Stimulated activated CD4-positive, alpha-beta T cell treated with anti-CD3 and anti-CD28 coated beads, Interleukin-1b, Interleukin-23, amount 100 ng/mL, for 24 hours (primary cell): ENCODE results near the gene YTHDF2.
"Not testable (repeated sequence)": the region's sequence is repeated elsewhere in the genome, so short reads cannot be mapped to it uniquely, and the experiment has no call there.

ENCODE experiments used
- DNase-seq, 4 experiments: peaks; one replicate each; pipeline ENCODE4 v3.0.0-alpha.2; 2020; ENCODE audit warnings: low read depth in 4 of 4, low spot score in 1 of 4

The YTHDF2 gene

DNA sequence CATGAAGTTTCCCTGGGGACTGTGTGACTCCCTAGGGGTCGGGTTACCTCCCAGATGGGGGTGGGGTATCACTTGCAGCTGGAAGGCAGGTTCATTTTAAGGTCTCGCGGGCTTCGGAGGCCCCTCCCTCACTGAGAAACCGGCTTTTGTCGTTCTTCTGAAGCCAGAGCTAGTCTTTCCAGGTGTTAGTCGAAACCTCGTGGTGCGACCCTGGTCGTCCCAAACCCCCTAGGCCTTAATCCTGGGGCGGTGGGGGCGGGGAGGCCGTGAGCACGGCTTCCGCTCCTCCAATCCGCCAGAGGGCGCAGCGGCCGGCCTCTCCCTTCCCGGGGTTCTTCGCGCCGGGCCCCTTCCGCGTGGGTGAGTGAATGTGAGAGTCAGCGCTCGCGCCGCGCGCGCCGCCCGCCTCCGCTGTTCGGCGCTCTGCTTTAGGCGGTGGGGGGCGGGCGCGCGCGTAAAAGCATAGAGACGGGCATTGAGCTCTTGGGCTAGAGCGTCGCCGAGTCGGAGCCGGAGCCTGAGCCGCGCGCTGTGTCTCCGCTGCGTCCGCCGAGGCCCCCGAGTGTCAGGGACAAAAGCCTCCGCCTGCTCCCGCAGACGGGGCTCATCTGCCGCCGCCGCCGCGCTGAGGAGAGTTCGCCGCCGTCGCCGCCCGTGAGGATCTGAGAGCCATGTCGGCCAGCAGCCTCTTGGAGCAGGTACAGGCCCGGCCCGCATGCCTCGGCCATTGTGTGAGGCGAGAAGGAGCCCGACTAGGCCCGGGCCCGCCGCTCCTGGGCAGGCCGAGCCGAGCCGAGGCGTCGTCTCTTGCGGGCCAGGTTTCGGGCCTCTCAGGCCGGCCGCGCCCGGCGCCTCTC is at the start of gene YTHDF2:
TSS of gene YTHDF2 (plus strand) at position 491 of the 857 bp plus-strand sequence. CDS start at position 672, 181 bp downstream.
- peak; percentile 97 to 99 (median 98) for DNase-seq

DNA sequence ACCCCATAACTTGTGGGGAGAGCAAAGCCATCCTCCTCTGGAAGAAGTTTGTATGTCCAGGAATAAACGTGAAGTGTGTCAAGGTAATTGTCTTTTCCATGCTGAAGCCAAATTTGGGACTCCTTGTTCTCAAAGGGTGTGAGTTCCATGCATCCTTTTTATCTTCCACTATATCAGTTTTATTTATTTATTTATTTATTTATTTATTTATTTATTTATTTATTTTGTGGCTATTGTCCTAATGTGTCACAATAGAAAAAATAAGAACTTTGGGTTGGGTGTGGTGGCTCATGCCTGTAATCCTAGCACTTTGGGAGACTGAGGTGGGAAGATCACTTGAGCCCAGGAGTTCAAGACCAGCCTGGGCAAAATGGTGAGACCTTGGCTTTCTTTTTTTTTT is 45.1 kb upstream of the YTHDF2 start:
- not testable (repeated sequence) for DNase-seq

DNA sequence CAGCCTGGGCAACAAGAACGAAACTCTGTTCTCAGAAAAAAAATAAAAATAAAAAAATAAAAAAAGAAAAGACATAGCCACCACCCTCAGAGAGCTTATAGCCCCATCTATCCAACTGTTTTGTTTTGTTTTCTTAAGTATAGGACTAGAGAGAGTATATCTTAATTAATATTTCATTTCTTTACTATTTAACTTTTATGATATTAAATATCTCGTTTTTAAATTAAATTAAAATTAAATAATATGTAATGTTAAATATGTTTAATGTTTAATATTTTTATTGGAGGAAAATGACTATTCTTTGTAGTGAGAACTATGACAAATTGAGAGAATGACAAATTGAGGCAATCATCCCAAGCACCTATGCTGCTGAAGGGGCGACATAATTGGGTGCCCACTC is 33.1 kb upstream of the YTHDF2 start:
- no peak for DNase-seq

DNA sequence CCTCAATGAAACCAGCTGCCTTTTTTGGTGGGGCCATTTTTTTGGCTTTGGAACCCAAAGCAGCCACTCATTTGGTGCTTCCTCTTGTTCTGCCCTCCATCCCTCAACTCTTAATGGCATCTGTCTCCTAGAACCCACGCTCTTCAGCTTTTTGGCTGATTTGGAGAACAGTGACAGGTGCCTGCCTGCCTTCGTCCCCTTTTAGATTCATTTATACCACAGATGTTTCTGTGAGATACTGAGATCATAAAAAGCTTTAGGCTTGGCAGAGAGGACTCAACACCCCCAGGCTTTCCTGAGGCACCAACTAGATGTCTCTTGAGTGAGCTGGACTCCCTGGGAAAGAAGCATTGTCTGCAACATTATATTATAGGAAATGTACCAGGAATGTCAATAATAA is 20.4 kb upstream of the YTHDF2 start:
- DNase-seq = no peak

DNA sequence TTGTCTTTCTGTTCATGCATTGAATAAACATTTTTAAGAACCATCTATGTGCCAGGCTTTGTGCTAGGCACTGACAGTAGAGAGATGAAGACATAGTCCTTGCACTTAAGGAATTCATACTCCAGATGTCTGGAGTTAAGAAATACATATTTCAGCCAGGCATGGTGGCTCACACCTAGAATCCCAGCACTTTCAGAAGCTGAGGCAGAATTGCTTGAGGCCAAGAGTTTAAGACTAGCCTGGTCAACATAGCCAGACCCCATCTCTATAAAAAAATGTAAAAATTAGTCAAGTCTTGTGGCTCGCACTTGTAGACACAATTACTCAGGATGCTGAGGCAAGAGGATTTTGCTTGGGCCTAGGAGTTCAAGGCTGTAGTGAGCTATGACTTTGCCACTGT is 18.6 kb upstream of the YTHDF2 start:
- no peak for DNase-seq

DNA sequence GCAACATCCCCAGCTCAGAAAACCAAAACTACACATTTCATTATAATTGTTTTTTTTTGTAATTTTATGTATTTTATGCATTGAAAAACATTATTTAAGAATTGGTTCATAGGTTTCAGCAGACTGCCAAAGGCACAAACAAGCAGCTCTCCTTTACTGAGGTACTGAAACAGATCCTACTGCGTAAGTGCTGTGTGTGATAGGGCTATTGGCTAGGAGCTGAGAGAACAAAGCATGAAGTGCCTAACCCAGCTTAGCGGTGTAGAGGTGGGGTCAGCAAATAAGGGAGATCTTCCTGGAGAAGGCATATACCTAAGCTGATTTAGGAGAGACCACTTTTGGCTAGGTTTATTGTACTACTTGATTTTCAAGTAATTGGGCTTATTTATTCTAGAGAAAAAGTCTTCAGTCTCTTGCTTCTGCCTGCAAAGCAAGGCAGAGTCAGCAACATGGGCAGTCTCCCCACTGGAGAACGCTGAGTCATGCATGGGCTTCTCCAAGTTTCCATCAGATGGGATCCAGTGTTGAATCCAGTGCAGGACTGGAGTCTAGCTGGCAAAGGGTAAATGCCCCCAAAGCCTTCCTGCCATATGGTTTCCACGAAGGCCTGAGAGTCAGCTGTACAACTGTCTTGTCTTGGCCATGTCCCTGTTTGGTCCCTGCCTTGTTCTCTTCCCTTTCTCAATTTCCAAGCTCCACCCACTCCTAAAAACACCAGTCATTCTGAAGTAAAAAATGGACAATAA is 18.0 kb upstream of the YTHDF2 start:
- no peak for DNase-seq

DNA sequence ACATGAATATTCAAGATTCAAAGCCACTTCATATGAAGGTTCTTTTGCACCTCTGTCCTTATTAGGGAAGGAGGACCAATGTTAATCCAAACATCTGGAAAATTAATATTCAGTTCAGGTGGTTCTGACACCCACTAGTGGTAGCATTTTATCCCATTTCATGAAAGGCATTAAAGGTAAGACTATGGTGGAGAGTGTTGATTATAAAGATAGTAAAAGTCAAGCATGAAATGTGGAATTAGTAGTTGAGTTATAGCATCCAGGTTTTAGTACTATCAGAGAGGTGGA is 17.5 kb upstream of the YTHDF2 start:
- DNase-seq = no peak

DNA sequence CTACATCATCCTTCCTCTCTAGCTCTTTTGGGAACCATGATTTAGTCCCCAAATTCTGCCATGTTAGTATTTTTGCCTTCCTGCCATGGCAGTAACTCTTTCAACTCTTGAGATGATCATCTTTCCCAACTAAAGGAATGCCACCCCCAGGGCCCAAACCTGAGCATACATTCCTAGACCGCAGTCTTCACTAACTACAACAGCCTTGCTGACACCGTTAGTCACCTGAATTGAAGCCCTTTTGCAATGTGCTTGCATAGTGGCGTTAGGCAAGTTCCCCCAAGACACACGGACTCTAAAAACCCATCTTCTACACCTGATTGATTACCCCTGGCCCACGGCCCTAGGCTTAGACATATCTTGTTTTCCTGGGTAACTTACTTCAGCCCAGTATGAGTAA is 16.4 kb upstream of the YTHDF2 start:
- no peak for DNase-seq

DNA sequence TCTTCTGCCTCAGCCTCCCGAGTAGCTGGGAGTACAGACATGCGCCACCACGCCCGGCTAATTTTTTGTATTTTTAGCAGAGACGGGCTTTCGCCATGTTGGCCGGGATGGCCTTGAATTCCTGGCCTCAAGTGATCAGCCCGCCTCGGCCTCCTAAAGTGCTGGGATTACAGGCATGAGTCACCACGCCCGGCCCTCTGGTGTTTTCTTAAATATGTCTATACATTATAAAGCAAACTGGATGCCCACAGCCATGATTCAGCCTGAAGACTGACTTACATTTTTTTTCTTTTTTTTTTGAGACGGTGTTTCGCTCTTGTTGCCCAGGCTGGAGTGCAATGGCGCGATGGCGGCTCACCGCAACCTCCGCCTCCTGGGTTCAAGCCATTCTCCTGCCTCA is 14.8 kb upstream of the YTHDF2 start:
- not testable (repeated sequence) for DNase-seq

DNA sequence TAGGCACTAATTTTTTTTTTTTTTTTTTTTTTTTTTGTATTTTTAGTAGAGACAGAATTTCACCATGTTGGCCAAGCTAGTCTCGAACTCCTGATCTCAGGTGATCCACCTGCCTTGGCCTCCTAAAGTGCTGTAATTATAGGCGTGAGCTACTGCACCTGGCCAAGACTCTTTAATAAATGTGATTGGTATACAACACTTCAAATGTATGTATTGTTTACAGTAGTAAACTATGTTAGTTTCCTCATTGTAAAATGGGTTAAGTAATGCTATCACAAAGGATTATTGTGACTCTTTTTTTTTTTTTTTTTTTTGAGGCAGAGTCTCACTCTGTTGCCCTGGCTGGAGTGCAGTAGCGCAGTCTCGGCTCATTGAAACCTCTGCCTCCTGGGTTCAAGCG is 11.4 kb upstream of the YTHDF2 start:
- not testable (repeated sequence) for DNase-seq

DNA sequence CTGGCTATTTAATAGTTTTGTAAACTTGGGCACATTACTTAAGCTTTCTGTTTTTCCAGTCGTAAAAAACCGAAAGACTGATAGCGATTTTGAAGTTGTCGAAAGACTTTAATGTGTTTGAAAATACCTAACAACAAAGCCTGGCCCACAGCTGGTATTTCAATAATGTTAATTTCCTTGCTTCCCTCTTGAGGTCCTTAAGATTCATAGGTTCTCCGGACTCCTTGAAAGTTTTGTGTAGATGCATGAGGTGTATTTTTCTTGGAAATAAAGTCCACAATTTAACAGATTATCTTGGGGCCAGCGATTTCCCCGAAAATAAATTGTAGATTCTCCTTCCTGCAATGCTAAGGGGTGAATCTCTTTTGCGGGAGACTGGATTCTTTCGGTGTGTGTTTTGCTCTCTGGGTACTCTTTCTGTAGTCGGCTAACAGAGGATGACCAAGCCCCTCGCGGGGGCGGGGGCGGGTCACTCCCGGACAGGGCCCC is 735 bp upstream of the YTHDF2 start:
- DNase-seq = no peak

DNA sequence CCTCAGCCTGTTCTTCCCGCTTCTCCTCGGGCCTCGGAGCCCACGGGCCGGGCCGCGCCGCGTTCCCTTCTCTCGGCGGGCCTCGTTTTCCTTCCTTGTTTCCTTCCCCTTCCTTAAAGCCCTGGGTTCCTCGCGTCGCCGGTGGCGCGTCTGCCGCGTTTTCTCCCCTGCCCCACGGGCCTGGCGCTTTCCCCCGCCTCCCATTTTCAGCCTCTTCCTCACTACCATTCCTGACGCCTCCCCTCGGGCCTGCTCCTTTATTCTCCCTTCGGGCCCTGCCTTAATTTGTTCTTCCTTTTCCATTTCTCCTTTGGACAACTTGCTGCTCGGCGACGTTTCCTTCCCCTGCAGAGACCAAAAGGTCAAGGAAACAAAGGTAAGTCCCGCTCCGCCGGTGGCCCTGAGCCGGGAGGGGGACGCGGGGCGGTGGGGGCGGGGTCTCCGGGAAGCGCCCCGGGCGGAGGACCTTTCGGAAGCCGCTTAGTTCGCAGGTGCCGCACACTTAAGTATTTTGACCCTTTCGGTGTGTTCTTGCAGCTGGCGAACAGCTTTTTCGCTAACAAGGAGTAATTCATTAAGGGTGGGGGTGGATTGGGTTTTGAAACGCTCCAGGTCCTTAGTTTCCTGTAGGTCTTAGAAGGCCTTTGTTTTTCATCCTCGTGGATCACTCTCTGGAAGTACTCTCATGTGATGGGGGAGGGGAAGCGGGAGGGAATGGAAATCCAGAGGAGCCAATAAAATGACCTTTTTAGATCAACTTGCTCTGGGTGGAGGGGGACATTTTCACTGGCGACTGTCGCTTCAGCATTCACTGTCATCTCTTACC is 780 bp downstream of the YTHDF2 start:
- peak; percentile 9 to 36 (median 21) for DNase-seq

DNA sequence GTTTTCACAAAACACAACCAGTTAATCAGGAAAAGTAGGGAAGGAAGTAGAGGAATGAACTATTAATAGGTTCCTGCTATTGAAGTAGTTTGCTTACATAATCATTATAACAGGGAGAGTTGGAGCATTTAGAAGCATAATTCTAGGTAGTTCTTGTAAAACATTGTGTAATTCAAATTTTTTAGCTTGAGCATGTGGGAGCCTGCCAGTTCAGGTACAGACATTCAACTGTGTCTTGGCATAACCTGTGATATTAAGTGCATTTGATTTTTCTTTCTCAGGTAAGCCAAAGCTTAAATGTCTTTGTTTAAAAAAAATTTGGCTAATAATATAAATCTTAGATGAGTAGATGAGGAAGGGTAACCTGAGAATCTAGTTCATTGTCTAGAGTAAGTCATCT is 3.4 kb downstream of the YTHDF2 start:
- DNase-seq = no peak

DNA sequence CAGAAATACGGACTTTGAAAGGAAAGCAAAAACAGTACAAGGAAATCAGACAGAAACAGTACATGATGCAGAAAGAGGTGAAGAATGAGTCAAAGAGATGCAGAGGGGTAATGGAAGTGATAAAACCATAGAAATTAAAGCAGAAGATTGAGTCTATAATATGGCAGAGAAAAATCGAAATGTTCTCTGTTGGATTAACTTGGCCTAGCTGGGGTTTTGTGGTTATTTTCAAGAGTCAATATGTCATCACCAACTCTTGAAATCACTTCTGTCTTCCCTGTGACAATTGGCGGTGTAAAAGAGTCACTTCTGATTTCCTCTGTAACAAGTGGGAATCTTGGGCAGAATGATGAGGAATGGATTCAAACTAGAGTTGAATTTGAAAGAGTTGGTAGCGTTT is 7.4 kb downstream of the YTHDF2 start:
- no peak for DNase-seq

DNA sequence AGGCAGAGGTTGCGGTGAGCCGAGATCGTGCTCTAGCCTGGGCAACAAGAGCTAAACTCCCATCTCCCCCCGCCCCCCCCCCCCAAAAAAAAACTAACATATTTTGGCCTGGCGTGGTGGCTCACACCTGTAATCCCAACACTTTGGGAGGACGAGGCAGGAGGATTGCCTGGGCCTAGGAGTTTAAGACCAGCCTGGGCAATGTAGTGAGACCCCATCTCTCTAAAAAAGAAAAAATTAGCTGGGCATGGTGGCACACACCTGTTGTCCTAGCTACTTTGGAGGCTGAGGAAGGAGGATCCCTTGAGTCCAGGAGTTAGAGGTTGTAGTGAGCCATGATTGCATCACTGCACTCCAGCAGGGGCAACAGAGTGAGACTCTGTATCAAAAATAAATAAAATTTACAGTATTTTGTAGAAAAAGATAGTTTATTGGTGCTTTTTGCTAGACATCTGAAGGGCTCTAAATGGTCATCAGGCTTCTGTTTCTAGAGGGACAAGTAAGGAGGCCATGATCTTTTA is 9.0 kb downstream of the YTHDF2 start:
- DNase-seq = no peak

DNA sequence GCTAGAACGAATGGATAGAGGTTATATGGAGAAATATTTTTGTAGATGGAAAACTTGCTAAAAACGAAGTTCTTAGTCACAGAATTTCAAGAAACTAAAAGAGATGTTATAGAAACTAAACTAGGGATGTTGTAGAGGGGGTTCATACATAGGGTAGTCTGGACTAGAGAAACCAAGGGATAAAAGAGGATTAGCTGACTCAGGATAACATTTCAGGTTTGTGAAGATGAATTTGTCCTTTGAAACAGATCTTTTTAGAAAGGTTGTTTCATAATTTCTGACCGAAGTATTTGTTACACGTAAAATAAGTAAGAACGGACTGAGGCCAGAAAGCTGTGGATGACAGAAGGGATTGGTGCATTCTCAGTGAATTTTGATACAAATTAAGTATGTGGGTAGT is 13.6 kb downstream of the YTHDF2 start:
- no peak for DNase-seq

DNA sequence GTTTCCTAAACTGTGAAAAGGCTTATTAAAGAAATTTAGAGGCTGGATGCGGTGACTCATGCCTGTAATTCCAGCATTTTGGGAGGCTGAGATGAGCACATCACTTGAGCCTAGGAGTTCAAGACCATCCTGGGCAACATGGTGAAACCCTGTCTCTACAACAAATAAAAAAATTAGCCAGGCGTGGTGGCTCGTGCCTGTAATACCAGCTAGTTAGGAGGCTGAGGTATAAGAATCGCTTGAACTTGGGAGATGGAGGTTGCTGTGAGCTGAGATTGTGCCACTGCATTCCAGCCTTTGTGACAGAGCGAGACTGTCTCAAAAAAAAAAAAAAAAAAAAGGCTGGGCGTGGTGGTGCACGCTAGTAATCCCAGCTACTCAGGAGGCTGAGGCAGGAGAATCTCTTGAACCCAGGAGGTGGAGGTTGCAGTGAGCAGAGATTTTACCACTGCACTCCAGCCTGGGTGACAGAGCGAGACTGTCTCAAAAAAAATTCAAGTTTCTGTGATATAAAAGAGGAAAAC is 14.1 kb downstream of the YTHDF2 start:
- not testable (repeated sequence) for DNase-seq

DNA sequence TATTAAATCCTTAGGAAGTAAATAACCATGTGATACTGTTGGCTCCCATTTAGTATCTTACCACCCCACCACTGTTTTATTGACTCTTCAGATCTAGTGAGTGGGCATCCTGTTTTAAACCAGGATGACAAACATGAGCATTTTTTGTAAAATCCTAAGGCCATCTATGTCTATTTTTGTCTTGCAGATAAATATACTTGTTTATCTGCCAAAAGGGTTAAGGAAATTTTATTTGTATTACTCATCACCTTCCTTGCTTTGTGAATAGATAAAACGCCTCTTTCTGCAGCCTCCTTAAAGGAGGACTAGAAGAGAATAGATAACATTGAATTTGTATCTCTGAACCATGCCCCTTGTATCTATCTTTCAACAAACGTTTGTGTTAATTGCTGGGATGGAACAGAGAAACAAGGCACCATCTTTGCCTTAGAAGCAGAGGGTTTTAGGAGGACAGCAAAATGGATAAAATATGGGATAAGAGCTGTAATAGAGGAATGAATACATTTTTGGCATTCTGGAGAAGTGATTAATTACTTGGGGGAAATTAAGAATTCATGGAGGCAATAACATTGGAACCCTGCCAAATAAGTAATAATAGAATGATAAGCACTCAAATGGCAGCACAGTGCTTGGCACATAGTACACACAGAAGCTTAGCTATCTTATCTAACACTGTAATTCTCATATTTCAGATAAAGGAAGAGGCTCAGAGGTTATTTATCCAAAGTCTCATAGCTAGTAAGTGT is 14.7 kb downstream of the YTHDF2 start:
- DNase-seq = no peak

DNA sequence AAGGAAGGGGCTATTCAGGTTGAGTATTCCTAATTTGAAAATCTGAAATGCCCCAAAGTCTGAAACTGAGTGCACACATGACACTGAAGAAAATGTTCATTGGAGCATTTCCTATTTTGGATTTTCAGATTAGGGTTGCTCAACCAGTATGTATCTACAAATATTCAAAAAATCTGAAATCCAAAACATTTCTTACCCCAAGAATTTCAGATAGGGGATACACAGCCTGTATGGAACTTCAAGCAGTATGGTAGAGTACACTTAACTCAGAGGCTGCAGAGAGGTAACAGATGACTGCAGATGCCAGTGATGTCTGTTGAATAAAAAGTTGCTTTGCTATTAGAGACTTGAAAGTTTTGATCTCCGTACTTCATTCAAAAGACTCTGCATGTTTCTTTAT is 19.0 kb downstream of the YTHDF2 start:
- DNase-seq = no peak

DNA sequence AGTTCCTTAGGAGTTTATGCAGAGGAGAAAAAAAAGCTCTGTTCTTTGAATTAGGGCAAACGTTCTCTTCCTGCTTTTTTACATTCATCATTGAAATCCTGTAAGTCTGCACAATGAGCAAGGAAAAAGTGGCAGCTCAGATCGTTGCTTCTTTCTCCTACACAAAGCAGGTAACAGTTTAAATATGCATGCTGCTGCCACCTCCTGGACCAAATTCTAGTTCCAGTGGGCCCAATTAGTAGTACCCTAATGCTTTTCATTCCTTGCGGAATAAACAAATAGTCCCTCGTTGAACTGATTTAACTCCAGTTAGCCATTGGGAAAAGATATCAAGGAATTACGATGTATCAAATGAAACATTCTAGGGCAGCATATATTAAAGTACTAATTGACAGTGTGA is 20.1 kb downstream of the YTHDF2 start:
- no peak for DNase-seq
